IgD-negative memory B cell (primary cell): ENCODE measurements around the gene PRSS35. TPM values are rescaled to one million over a fixed set of nuclear protein-coding genes. Genes with fewer than 3 reads are reported as not detected.
"Not testable (repeated sequence)": the region's sequence is repeated elsewhere in the genome, so short reads cannot be mapped to it uniquely, and the experiment has no call there.

Experiments used
- H3K27ac Mint-ChIP-seq, 3 donors: one replicate each; pipeline ENCODE4 v1.8.0; 2020 to 2022; ENCODE audit warnings: mild to moderate bottlenecking in 3 of 3, mixed read lengths in 3 of 3, moderate library complexity in 1 of 3
- H3K27me3 Mint-ChIP-seq: one replicate; pipeline ENCODE4 v1.8.0; 2021; ENCODE audit warnings: mixed read lengths
- H3K36me3 Mint-ChIP-seq: one replicate; pipeline ENCODE4 v1.8.0; 2020; ENCODE audit warnings: mild to moderate bottlenecking, mixed read lengths
- H3K4me1 Mint-ChIP-seq, 3 donors: one replicate each; pipeline ENCODE4 v1.8.0; 2020 to 2022; ENCODE audit warnings: mixed read lengths in 3 of 3, mild to moderate bottlenecking in 1 of 3
- H3K4me3 Mint-ChIP-seq, 4 donors: one replicate each; pipeline ENCODE4 v1.8.0; 2020 to 2022; ENCODE audit warnings: mild to moderate bottlenecking in 4 of 4, mixed read lengths in 4 of 4, moderate library complexity in 3 of 4
- H3K9me3 Mint-ChIP-seq, 3 donors: one replicate each; pipeline ENCODE4 v1.8.0; 2020 to 2021; ENCODE audit warnings: mixed read lengths in 3 of 3, mild to moderate bottlenecking in 1 of 3
- polyA plus RNA-seq: library from polyadenylated mRNA; unstranded; fragments of 300-500 nt; fragmentation: Illumina TruSeq; gene quantifications from one replicate; pipeline ENCODE4 v1.2.3, GENCODE V29; 2021

The PRSS35 gene
- polyA plus RNA-seq, 1 donor from 2014 or later = not detected

DNA sequence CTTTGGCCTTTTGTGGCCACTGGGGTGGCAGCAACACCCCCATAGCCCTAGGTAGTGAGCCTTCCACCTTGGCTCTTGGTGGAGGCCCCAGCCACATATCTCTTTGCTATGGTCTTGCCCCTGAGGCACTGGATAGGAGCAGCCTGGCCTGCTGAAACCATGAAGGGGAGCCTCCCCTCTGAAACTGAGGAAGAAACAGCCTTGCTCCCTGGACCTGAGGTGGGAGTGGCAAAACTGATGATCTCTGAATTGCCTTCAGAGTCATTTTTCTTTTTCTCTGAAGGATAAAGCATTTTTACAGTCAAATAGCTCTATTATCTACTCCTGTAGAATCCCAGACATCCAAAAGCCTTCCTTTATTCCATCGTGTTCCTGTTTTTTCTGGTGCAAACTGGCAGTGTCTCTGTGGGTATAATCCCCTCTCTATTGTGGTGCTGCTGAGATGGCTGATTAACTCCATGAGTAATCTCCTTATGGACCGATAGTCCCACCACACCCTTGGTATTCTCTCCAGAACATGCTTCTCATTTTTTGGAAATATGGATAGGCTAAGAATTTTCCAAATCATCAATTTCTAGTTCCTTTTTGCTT lies 22.0 kb upstream of the PRSS35 start:
- Mint-ChIP-seq H3K36me3 (no peaks in the 10 kb centered on the region), H3K4me3 (no peak overlapping the region), H3K27me3 (peaks cover 5% of the 10 kb centered on the region), H3K9me3 (no peaks in the 10 kb centered on the region), H3K4me1 (no peaks in the 10 kb centered on the region), H3K27ac (no peak overlapping the region)

DNA sequence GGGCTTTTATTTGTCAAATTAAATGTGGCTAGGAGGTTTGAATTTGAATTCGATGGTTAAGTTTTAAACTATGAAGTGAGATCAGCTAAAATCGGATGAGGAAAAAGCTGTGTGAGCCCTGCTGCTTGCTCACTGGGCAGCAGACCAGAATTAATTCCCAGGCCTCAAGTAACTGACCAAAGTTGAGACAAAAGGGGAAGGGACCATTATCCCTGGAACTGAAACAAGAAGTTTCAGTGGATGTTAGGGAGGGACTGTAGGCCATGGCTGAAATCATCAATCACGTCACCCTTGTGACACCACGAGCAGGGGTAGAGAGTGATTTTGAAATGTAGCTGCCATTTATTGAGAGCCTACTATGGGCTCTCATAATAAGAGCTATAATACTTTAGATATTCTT lies 7.0 kb upstream of the PRSS35 start:
- Mint-ChIP-seq H3K4me3 (no peak overlapping the region), H3K9me3 (peaks cover 0 to 5% (median 0%) of the 10 kb centered on the region in 3 donors), H3K27me3 (no peaks in the 10 kb centered on the region), H3K4me1 (no peaks in the 10 kb centered on the region), H3K36me3 (no peaks in the 10 kb centered on the region), H3K27ac (no peak overlapping the region)

DNA sequence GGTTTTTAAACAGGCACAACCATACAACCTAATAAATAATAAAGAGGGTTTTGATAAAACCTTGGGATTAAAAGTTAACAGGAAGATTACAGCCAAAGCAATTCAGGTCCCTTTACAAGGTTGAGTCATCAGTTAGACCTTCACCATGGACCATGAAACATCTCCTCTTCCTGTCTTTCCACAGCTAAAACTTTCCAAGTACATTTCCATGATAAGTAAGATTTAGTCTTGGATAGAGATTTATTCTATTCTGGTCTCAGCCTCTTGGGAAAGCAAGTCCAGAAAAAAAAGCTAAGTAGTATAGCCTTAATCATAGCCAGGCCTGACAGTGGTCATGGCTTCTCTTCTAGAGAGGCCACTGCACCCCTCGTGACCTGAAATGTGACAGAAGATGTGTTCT lies 2.9 kb upstream of the PRSS35 start:
- peaks cover 2 to 8% (median 7%) of the 10 kb centered on the region in 3 donors for H3K4me1 Mint-ChIP-seq
- H3K4me3 Mint-ChIP-seq = no peak overlapping the region
- peaks cover 18% of the 10 kb centered on the region for H3K27me3 Mint-ChIP-seq
- peaks cover 1% of the 10 kb centered on the region for H3K36me3 Mint-ChIP-seq
- no peak overlapping the region for H3K27ac Mint-ChIP-seq
- no peaks in the 10 kb centered on the region for H3K9me3 Mint-ChIP-seq

DNA sequence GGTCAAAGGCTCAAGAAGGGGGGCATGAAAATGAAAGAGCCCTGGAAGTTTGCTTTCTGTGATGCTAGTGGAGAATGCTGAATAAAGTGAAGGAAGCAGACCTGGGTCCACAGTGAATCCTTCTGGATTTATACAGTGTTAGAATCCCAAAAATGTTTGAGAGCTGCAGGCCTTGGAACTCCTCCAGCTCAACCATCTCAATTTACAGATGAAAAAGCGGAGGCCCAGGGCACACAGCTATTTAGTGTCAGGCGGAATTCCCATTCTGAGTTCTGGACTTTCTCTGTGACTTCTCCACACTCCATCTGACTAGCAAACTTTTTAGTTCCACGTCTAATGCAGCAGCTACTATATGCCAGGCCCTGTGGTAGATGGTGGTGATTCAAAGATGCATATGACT lies 1.5 kb upstream of the PRSS35 start:
- Mint-ChIP-seq H3K36me3 (peaks cover 1% of the 10 kb centered on the region), H3K9me3 (no peaks in the 10 kb centered on the region), H3K4me1 (peaks cover 2 to 13% (median 7%) of the 10 kb centered on the region in 3 donors), H3K4me3 (no peak overlapping the region), H3K27ac (no peak overlapping the region), H3K27me3 (peaks cover 21% of the 10 kb centered on the region)

DNA sequence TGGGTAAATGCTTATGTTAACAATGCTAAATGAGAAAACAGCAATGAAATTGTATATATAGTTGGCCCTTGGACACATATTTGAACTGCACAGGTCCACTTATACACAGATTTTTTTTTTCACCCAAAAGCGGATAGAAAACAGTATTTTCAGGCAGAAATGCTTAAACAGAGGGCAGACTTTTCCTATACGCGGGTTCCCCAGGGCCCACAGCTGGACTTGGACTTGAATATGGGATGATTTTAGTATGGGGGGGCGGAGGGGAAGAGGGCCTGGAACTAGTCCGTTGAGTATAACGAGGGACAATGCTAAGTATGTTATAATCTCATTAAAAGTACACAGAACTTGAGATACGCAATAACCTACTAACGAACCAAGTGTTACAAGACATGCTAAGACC lies 1.1 kb upstream of the PRSS35 start:
- peaks cover 1% of the 10 kb centered on the region for H3K36me3 Mint-ChIP-seq
- H3K27me3 Mint-ChIP-seq = peaks cover 23% of the 10 kb centered on the region
- no peak overlapping the region for H3K4me3 Mint-ChIP-seq
- H3K27ac Mint-ChIP-seq = no peak overlapping the region
- H3K9me3 Mint-ChIP-seq = no peaks in the 10 kb centered on the region
- H3K4me1 Mint-ChIP-seq = peaks cover 2 to 13% (median 7%) of the 10 kb centered on the region in 3 donors

DNA sequence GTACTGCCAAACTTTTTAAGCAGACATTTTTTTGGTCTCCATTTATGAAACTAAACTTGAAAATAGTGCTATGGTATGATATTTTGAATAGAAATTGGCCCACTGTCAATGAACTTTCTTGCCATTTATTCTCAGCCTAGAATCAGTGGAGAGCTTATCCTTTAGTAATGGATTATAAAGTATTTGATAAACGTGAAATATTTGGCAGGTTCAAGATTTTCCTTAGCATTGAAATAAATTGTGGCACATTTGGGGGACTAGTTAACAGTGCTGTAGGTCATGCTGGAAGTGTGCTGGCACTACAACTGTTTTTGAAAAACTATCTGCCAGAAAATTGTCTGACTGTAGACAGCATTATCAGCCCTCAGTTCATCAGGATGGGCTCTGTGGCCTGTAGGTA lies 2.1 kb downstream of the PRSS35 start:
- H3K36me3 Mint-ChIP-seq = peaks cover 1% of the 10 kb centered on the region
- peaks cover 2 to 13% (median 7%) of the 10 kb centered on the region in 3 donors for H3K4me1 Mint-ChIP-seq
- peaks cover 27% of the 10 kb centered on the region for H3K27me3 Mint-ChIP-seq
- H3K27ac Mint-ChIP-seq = no peak overlapping the region
- no peaks in the 10 kb centered on the region for H3K9me3 Mint-ChIP-seq
- no peak overlapping the region for H3K4me3 Mint-ChIP-seq

DNA sequence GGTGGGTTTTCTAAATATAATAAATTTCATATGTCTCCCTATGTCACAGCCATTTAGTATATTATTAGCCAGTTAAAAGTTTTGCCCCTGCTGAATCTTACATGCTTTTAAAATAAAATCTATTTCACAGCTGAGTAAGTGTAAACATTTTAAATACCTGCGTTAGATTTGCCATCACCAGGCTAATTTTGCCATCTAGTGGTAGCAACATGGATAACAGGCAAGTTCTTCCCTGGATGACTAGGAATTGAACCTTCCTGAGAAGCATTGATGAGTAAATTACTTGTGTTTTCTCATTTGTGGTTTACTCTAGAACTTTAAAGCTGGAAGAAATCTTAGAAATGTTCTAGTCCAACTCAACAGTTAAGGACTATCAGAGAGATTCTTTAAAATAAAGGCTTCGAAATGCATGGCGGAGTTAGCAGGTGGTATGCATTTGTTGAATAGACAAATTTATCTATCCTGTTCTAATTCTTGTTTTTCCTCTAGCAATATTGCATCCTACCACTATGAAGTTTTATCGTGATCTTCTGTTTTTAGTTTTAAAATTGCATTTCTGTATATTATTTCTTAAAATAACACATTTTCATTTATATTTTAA lies 2.6 kb downstream of the PRSS35 start:
- Mint-ChIP-seq H3K27me3 (peaks cover 30% of the 10 kb centered on the region), H3K4me3 (no peak overlapping the region)

DNA sequence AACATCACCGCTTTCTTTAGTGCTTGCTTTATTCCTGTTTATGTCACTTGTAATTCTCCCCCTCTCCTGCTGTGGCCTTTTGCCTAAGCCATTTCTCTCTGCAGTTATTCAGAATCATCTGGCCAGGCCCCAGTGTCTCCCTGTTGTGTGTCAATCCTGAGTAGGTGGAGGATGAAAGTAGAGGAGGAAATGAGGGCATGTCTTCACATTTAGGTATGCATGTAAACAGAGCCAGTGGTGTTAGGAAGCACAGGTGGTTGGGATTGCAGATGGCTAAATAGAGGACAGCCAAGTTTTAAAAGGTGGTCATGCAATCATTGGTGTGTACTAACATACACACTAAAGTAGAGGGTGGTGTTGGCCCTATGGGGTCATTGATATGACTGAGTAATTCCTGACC lies 5.2 kb downstream of the PRSS35 start:
- Mint-ChIP-seq H3K4me1 (peaks cover 0 to 5% (median 2%) of the 10 kb centered on the region in 3 donors), H3K27me3 (peaks cover 20% of the 10 kb centered on the region), H3K36me3 (no peaks in the 10 kb centered on the region), H3K27ac (no peak overlapping the region), H3K4me3 (no peak overlapping the region), H3K9me3 (no peaks in the 10 kb centered on the region)

More for the DNA sequence above, 2.6 kb downstream of the PRSS35 start:
- Mint-ChIP-seq H3K27ac (no peak overlapping the region), H3K9me3 (no peaks in the 10 kb centered on the region), H3K4me1 (peaks cover 2 to 13% (median 7%) of the 10 kb centered on the region in 3 donors), H3K36me3 (peaks cover 1% of the 10 kb centered on the region)

DNA sequence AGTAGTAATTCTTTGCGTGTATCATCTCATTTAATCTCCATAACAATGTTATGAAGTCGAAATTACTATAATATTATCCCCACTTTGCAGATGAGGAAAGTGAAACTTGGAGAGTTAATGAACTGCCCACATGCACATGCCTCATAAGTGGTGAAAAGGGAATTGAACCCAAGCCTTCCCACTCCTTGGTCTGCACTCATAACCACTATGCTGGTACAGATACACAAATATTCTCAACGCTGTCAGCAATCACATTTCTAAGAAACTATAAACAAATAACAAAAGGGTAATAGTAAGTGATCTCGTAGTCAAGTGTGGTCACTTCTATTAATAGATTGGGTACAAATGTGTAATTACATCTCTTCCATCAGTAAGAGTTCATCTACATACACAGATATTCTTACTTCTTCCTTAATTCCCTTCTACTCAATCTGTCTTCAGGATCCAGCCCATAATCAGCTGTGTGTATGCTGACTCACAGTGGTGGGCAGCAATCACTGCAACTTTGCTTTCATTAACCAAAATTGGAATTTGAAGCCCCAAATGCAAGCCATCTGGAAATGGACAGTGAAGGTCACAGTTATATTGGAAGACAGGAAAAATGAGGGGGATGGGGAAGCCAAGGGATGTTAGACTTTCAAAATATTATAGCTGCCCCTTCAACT lies 6.6 kb downstream of the PRSS35 start:
- Mint-ChIP-seq H3K36me3 (no peaks in the 10 kb centered on the region), H3K4me3 (no peak overlapping the region), H3K27ac (no peak overlapping the region), H3K27me3 (peaks cover 12% of the 10 kb centered on the region), H3K9me3 (no peaks in the 10 kb centered on the region), H3K4me1 (peaks cover 0 to 5% (median 0%) of the 10 kb centered on the region in 3 donors)

DNA sequence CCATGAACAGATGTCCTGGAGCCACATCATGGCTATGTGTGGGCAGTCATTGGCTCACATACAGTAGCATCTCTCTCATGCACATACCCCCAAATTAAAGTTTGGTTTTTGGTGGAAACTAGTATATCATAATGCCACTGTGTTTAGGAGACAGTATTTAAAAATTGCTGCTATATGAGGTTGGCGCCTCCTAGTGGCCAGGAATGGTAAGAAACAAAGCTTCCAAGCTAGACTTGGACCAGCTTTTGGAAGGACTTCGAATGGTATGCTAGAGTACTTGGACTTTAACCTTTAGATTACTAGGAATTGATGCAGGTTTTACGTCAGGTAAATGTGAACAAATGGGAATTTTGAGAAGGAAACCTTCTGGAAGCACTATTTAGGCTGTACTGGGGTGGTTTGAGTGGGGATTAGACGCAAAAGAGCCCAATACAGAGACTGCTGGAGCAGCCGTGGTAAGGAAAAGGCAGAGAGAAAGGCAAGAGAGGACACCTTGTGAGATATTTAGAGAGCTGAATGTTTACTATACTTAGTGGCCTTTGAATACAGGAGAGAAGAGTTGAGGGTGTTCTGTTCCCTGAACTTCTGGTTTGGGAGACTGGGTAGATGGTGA lies 23.8 kb downstream of the PRSS35 start:
- no peaks in the 10 kb centered on the region for H3K4me1 Mint-ChIP-seq
- no peaks in the 10 kb centered on the region for H3K36me3 Mint-ChIP-seq
- H3K27me3 Mint-ChIP-seq = peaks cover 2% of the 10 kb centered on the region

DNA sequence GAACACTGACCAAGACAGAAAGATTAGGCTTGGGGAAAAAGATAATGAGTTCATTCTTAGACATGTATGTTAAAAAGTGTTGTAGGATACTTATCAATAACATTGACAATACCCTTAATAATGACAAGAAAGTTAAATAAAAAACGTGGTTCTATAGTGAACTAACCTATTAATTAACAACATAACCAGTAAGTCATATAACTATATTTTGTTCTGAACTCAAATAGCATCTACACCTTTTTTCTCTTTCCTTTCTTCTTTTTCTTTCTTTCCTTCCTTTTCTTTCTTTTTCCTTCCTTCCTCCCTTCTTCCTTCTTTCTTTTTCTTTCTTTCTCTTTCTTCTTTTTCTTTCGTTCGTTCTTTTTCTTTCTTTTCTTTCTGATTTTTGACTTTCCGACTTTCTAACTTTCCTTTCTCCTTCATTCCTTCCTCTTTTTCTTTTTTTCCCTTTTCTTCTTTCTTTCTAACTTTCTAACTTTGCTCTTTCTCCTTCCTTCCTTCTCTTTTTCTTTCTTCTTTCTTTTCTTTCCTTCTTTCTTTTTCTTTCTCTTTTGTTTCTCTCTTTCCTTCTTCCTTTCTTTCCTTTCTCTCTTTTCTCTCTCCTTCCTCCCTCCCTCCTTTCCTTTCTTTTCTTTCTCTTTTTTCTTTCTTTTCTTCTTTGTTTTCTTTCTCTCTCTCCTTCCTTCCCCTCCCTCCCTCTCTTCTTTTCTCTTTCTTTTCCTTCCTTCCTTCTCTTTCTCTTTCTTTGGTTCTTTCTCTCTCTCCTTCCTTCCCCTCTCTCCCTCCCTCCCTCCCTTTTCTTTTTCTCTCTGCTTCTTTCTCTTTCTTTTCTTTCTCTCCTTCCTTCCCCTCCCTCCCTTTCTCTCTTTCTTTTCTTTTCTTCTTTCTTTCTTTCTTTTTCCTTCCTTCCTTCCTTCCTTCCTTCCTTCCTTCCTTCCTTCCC lies 24.6 kb downstream of the PRSS35 start:
- Mint-ChIP-seq H3K27me3 (no peaks in the 10 kb centered on the region), H3K27ac (no peak overlapping the region), H3K4me1 (no peaks in the 10 kb centered on the region), H3K36me3 (no peaks in the 10 kb centered on the region), H3K4me3 (no peak overlapping the region), H3K9me3 (peaks cover 0 to 2% (median 0%) of the 10 kb centered on the region in 3 donors)

More for the DNA sequence above, 23.8 kb downstream of the PRSS35 start:
- peak overlapping the region in 1 of 4 donors; percentile 3 for H3K4me3 Mint-ChIP-seq
- H3K27ac Mint-ChIP-seq = no peak overlapping the region
- H3K9me3 Mint-ChIP-seq = peaks cover 0 to 2% (median 0%) of the 10 kb centered on the region in 3 donors

DNA sequence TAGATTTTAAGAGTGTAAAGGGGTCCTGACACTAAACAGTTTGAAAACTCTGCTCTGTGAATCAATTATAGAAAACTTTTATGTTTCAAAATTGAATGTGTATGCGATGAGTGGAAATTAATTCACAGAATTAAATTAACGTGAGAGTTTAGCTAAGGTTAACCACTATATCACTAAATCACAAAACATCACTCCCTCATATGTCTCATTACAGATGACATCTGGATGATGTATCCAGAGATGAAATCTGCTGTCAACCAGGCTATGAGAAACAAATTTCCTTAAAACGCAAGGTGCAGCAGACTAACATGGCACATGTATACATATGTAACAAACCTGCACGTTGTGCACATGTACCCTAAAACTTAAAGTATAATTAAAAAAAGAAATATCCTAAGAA lies 27.3 kb downstream of the PRSS35 start:
- Mint-ChIP-seq H3K4me1 (no peaks in the 10 kb centered on the region), H3K27ac (no peak overlapping the region), H3K9me3 (peaks cover 0 to 2% (median 0%) of the 10 kb centered on the region in 3 donors), H3K27me3 (peaks cover 2% of the 10 kb centered on the region), H3K4me3 (no peak overlapping the region), H3K36me3 (no peaks in the 10 kb centered on the region)

DNA sequence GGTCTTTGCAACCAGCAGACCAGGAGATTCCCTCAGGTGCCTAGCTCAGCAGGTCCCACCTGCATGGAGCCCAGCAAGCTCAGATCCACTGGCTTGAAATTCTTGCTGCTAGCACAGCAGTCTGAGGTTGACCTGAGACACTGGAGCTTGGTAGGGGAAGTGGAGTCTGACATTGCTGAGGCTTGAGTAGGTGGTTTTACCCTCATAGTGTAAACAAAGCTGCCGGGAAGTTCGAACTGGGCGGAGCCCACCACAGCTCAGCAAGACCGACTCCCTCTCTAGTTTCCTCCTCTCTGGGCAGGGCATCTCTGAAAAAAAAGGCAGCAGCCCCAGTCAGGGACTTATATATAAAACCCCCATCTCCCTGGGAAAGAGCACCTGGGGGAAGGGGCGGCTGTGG lies 34.3 kb downstream of the PRSS35 start:
- no peak overlapping the region for H3K4me3 Mint-ChIP-seq
- peaks cover 0 to 6% (median 1%) of the 10 kb centered on the region in 3 donors for H3K9me3 Mint-ChIP-seq
- peaks cover 8% of the 10 kb centered on the region for H3K27me3 Mint-ChIP-seq
- H3K36me3 Mint-ChIP-seq = no peaks in the 10 kb centered on the region
- H3K27ac Mint-ChIP-seq = no peak overlapping the region
- peaks cover 0 to 1% (median 0%) of the 10 kb centered on the region in 3 donors for H3K4me1 Mint-ChIP-seq

DNA sequence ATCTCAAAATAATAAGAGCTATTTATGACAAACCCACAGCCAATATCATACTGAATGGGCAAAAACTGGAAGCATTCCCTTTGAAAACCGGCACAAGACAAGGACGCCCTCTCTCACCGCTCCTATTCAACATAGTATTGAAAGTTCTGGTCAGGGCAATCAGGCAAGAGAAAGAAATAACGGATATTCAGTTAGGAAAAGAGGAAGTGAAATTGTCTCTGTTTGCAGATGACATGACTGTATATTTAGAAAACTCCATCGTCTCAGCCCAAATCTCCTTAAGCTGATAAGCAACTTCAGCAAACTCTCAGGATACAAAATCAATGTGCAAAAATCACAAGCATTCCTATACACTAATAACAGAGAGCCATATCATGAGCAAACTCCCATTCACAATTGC lies 38.1 kb downstream of the PRSS35 start:
- peak overlapping the region in 1 of 3 donors; percentile 21 for H3K27ac Mint-ChIP-seq
- not testable (repeated sequence) for H3K4me1 Mint-ChIP-seq, H3K27me3 Mint-ChIP-seq, H3K36me3 Mint-ChIP-seq, H3K4me3 Mint-ChIP-seq, H3K9me3 Mint-ChIP-seq
